22Rv1 (cell line): Measurements from ENCODE around the gene SNX33.

ENCODE experiments used
- ZFX ChIP-seq: fragments of 450-650 bp; IDR thresholded peaks from 2 replicates; pipeline ENCODE4 v1.6.1; 2017; ENCODE audit warnings: antibody characterized with exemption, borderline replicate concordance
- TF ChIP-seq, protein P1 (sequence below): fragments of 450-650 bp; IDR thresholded peaks from 2 replicates; pipeline ENCODE4 v1.5.1; 2017; ENCODE audit warnings: mild to moderate bottlenecking

DNA sequence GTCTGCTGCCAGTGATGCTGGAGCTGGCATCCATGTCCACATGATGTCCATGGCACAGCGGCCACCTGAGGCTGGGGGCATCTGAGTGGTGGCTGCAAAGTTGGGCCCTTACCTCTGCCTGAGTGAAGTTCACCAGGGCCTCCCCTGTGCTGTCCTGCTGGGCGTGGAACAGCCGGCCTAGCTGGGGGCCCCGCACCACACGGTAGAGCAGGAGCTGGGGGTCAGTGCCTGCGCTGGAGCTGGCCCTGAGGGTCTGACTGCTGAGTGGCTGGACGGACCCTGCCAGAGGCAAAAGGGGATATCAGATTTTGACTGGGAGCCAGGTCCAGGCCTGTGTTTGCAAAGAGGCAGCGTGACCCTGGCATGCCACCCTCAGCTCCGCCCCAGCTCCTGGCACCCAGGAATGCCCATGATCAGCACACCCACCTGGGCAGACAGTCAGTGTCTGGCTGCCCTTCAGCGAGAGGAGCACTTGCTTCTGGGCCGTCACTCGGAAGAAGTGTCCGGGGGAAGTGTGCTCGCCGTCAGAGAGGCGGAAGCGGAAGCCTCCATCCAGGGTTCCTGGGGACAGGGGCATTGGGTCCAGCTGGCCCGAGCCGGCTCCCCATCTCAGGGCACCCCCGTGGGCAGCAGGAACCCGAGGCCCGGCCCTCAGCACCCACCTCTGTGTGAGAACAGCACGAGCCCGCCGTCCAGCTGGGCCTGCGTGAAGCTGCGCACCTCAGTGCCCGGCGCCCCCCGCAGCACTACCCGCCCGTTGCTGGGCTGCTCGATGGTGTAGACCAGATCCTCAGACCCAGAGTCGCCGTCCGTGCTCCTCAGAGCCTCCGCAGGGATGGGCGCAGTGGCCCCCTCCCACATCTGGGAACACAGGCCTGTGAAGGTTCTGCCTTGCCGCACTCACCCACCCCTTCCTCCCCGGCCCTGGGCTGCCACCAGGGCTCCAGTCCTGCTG, 34.7 kb downstream of the SNX33 start:
- TF ChIP-seq, protein P1, sequence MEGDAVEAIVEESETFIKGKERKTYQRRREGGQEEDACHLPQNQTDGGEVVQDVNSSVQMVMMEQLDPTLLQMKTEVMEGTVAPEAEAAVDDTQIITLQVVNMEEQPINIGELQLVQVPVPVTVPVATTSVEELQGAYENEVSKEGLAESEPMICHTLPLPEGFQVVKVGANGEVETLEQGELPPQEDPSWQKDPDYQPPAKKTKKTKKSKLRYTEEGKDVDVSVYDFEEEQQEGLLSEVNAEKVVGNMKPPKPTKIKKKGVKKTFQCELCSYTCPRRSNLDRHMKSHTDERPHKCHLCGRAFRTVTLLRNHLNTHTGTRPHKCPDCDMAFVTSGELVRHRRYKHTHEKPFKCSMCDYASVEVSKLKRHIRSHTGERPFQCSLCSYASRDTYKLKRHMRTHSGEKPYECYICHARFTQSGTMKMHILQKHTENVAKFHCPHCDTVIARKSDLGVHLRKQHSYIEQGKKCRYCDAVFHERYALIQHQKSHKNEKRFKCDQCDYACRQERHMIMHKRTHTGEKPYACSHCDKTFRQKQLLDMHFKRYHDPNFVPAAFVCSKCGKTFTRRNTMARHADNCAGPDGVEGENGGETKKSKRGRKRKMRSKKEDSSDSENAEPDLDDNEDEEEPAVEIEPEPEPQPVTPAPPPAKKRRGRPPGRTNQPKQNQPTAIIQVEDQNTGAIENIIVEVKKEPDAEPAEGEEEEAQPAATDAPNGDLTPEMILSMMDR = no peak
- TF ChIP-seq ZFX = no peak
